Neural cell (in vitro differentiated cells): Measurements from ENCODE around the gene RFTN1. TPM values are rescaled to one million over a fixed set of nuclear protein-coding genes. Genes with fewer than 3 reads are reported as not detected.

ENCODE experiments used
- H2AFZ ChIP-seq: fragments of 200-600, 300-800 bp; sonication (generic), shearing (Covaris generic); 2 replicates; pipeline ENCODE4 v1.6.0; 2014; ENCODE audit warnings: low read depth, mild to moderate bottlenecking, antibody characterized with exemption, low read length, moderate library complexity
- H3F3A ChIP-seq: fragments of 200-600 bp; shearing (Covaris generic); 2 replicates; pipeline ENCODE4 v1.6.1; 2016; ENCODE audit warnings: mild to moderate bottlenecking, moderate library complexity, mixed read lengths, antibody characterized with exemption, low read length; ENCODE audit not compliant: insufficient read depth, poor library complexity, severe bottlenecking
- H3K27ac ChIP-seq: fragments of 200-600, 300-800 bp; sonication (generic), shearing (Covaris generic); 2 replicates; pipeline ENCODE4 v1.5.1; 2014; ENCODE audit warnings: mild to moderate bottlenecking, low read length, moderate library complexity
- H3K27me3 ChIP-seq: fragments of 300-800, 200-600 bp; sonication (generic), shearing (Covaris generic); 2 replicates; pipeline ENCODE4 v1.6.0; 2014; ENCODE audit warnings: mild to moderate bottlenecking, low read depth, low read length, moderate library complexity; ENCODE audit not compliant: insufficient read depth
- H3K36me3 ChIP-seq: fragments of 300-800, 200-600 bp; sonication (generic), shearing (Covaris generic); 2 replicates; pipeline ENCODE4 v1.5.1; 2014; ENCODE audit warnings: mild to moderate bottlenecking, antibody characterized with exemption, low read length, moderate library complexity; ENCODE audit not compliant: insufficient read depth
- H3K4me2 ChIP-seq: fragments of 300-800, 200-600 bp; sonication (generic), shearing (Covaris generic); 2 replicates; pipeline ENCODE4 v1.6.0; 2014; ENCODE audit warnings: mild to moderate bottlenecking, low read length
- H3K4me3 ChIP-seq: fragments of 300-800, 200-600 bp; sonication (generic), shearing (Covaris generic); 2 replicates; pipeline ENCODE4 v1.5.1; 2014; ENCODE audit warnings: mild to moderate bottlenecking, low read length, moderate library complexity
- H3K79me2 ChIP-seq: fragments of 200-600 bp; shearing (Covaris generic); replicated peaks from 2 replicates; pipeline ENCODE4 v1.6.0; 2014; ENCODE audit warnings: mild to moderate bottlenecking, low read length, moderate library complexity; ENCODE audit not compliant: insufficient read depth
- H3K9ac ChIP-seq: fragments of 300-800, 200-600 bp; sonication (generic), shearing (Covaris generic); 2 replicates; pipeline ENCODE4 v1.6.1; 2016; ENCODE audit warnings: mild to moderate bottlenecking, low read length, mixed read lengths
- H3K9me2 ChIP-seq: fragments of 200-600 bp; shearing (Covaris generic); 2 replicates; pipeline ENCODE4 v1.6.1; 2016; ENCODE audit warnings: mild to moderate bottlenecking, low read length, mixed read lengths; ENCODE audit not compliant: insufficient read depth
- H3K9me3 ChIP-seq: fragments of 200-600, 300-800 bp; sonication (generic), shearing (Covaris generic); 2 replicates; pipeline ENCODE4 v1.6.1; 2016; ENCODE audit warnings: mild to moderate bottlenecking, mixed run types, low read length, moderate library complexity, mixed read lengths
- H4K20me1 ChIP-seq: fragments of 200-600 bp; shearing (Covaris generic); 2 replicates; pipeline ENCODE4 v1.6.1; 2016; ENCODE audit warnings: mild to moderate bottlenecking, mixed run types; ENCODE audit not compliant: insufficient read depth
- EP300 ChIP-seq: fragments of 450-650 bp; conservative IDR thresholded peaks from 2 replicates; pipeline ENCODE4 v1.6.1; 2014; ENCODE audit warnings: antibody characterized with exemption, mild to moderate bottlenecking, moderate library complexity; ENCODE audit not compliant: poor library complexity, severe bottlenecking
- EZH2 ChIP-seq: fragments of 200-600, 300-800 bp; shearing (Covaris generic), sonication (generic); IDR thresholded peaks from 2 replicates; pipeline ENCODE4 v1.6.1; 2014; ENCODE audit warnings: antibody characterized with exemption, low read length, borderline replicate concordance, mild to moderate bottlenecking; ENCODE audit not compliant: insufficient read depth, poor library complexity, severe bottlenecking
- MXI1 ChIP-seq: fragments of 450-650 bp; conservative IDR thresholded peaks from 2 replicates; pipeline ENCODE4 v1.6.1; 2014; ENCODE audit warnings: antibody characterized with exemption, mild to moderate bottlenecking; ENCODE audit not compliant: poor library complexity, severe bottlenecking
- POLR2AphosphoS5 ChIP-seq: IDR thresholded peaks from 2 replicates; pipeline ENCODE4 v1.6.1; 2012
- RAD21 ChIP-seq: fragments of 450-650 bp; conservative IDR thresholded peaks from 2 replicates; pipeline ENCODE4 v1.6.1; 2014; ENCODE audit warnings: antibody characterized with exemption, mild to moderate bottlenecking, moderate library complexity
- SMC3 ChIP-seq: fragments of 450-650 bp; conservative IDR thresholded peaks from 2 replicates; pipeline ENCODE4 v1.6.1; 2014; ENCODE audit warnings: antibody characterized with exemption, mild to moderate bottlenecking, moderate library complexity; ENCODE audit not compliant: poor library complexity
- TAF1 ChIP-seq: IDR thresholded peaks from 2 replicates; pipeline ENCODE4 v1.6.1; 2012; ENCODE audit warnings: low read depth
- polyA plus RNA-seq: library from polyadenylated mRNA; depleted of rRNA; stranded (reverse); fragments of >200 nt; gene quantifications from 2 replicates; pipeline ENCODE4 v1.2.3, GENCODE V29; 2014
- TF ChIP-seq, protein P1 (sequence below): IDR thresholded peaks from 2 replicates; pipeline ENCODE4 v1.6.1; 2012; ENCODE audit warnings: borderline replicate concordance
- TF ChIP-seq, protein P2 (sequence below): fragments of 450-650 bp; IDR thresholded peaks from 2 replicates; pipeline ENCODE4 v1.5.1; 2014; ENCODE audit warnings: antibody characterized with exemption, mild to moderate bottlenecking, moderate library complexity; ENCODE audit not compliant: poor library complexity, severe bottlenecking

Gene RFTN1
- polyA plus RNA-seq, 1 donor from 2014 or later = 36.8 TPM

DNA sequence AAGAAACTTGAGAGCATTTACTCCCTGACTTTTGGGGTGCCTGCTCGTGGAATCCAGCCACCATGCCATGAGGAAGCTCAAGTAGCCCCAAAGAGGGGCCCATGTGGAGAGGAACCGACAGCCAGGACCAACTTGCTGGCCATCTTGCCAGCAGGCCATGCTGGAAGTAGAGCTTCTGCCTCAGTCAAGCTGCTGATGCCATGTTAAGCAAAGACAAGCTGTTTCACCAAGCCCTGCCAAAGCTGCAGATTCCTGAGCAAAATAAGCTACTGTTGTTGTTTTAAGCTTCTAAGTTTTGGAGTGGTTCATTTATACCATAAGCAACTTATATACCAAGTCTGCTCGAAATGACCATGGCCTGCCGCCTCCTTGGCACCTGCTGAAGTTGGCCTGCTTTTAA lies 14.1 kb downstream of the RFTN1 start:
- H3K27ac ChIP-seq = no peak overlapping the region
- no peaks in the 10 kb centered on the region for H3F3A ChIP-seq
- H3K79me2 ChIP-seq = no peaks in the 10 kb centered on the region
- no peaks in the 10 kb centered on the region for H3K36me3 ChIP-seq
- H2AFZ ChIP-seq = no peak overlapping the region
- H3K9me3 ChIP-seq = no peaks in the 10 kb centered on the region
- H3K9me2 ChIP-seq = no peaks in the 10 kb centered on the region
- H4K20me1 ChIP-seq = no peaks in the 10 kb centered on the region
- TF ChIP-seq MXI1 (no peak), RAD21 (no peak), POLR2AphosphoS5 (no peak), EZH2 (no peak), TAF1 (no peak), EP300 (no peak), SMC3 (no peak)
- TF ChIP-seq, protein P1, sequence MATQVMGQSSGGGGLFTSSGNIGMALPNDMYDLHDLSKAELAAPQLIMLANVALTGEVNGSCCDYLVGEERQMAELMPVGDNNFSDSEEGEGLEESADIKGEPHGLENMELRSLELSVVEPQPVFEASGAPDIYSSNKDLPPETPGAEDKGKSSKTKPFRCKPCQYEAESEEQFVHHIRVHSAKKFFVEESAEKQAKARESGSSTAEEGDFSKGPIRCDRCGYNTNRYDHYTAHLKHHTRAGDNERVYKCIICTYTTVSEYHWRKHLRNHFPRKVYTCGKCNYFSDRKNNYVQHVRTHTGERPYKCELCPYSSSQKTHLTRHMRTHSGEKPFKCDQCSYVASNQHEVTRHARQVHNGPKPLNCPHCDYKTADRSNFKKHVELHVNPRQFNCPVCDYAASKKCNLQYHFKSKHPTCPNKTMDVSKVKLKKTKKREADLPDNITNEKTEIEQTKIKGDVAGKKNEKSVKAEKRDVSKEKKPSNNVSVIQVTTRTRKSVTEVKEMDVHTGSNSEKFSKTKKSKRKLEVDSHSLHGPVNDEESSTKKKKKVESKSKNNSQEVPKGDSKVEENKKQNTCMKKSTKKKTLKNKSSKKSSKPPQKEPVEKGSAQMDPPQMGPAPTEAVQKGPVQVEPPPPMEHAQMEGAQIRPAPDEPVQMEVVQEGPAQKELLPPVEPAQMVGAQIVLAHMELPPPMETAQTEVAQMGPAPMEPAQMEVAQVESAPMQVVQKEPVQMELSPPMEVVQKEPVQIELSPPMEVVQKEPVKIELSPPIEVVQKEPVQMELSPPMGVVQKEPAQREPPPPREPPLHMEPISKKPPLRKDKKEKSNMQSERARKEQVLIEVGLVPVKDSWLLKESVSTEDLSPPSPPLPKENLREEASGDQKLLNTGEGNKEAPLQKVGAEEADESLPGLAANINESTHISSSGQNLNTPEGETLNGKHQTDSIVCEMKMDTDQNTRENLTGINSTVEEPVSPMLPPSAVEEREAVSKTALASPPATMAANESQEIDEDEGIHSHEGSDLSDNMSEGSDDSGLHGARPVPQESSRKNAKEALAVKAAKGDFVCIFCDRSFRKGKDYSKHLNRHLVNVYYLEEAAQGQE = no peak
- TF ChIP-seq, protein P2, sequence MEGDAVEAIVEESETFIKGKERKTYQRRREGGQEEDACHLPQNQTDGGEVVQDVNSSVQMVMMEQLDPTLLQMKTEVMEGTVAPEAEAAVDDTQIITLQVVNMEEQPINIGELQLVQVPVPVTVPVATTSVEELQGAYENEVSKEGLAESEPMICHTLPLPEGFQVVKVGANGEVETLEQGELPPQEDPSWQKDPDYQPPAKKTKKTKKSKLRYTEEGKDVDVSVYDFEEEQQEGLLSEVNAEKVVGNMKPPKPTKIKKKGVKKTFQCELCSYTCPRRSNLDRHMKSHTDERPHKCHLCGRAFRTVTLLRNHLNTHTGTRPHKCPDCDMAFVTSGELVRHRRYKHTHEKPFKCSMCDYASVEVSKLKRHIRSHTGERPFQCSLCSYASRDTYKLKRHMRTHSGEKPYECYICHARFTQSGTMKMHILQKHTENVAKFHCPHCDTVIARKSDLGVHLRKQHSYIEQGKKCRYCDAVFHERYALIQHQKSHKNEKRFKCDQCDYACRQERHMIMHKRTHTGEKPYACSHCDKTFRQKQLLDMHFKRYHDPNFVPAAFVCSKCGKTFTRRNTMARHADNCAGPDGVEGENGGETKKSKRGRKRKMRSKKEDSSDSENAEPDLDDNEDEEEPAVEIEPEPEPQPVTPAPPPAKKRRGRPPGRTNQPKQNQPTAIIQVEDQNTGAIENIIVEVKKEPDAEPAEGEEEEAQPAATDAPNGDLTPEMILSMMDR = no peak
- H3K9ac ChIP-seq = no peak overlapping the region
- no peak overlapping the region for H3K4me3 ChIP-seq
- no peaks in the 10 kb centered on the region for H3K27me3 ChIP-seq
- H3K4me2 ChIP-seq = no peak overlapping the region

DNA sequence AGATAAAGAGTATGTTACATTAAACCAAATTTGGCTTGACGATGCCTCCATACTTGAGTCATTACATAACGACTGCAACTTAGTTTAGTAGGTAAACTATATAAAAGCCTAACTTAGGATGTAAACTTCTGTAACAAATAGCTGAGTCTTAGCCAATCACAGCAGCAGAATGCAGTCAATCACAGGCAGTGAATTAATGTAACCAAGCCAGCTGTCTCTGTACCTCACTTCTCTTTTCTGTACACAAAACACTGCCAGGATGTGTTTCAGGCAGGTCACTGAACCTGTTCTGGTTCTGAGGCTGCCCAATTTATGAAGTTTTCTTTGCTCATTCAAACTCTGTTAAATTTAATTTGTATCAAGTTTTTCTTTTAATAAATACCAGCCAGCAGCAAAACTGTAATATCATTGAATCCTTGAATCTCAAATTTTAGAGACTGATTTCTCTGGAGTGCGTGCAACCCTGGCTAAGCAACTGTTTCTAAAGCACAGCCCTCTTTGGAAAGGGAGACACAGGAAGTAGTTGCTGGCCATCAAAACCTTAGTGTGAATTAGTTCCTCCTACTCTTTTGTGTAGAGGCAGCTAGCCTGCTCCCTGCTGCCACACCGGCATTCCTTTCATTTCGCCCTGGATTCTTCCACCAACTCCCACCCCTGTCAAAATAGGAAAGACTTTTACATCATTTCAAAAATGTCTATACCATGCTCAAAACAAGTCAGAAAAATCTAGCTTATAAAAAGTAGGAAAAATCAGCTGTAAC lies 15.2 kb downstream of the RFTN1 start:
- Histone ChIP-seq H2AFZ (no peak overlapping the region), H3K79me2 (no peaks in the 10 kb centered on the region), H3K27me3 (no peaks in the 10 kb centered on the region), H3K9me2 (no peaks in the 10 kb centered on the region), H3K4me2 (no peak overlapping the region), H3F3A (no peaks in the 10 kb centered on the region), H3K4me3 (no peak overlapping the region), H4K20me1 (no peaks in the 10 kb centered on the region), H3K9ac (no peak overlapping the region), H3K36me3 (no peaks in the 10 kb centered on the region), H3K9me3 (no peaks in the 10 kb centered on the region), H3K27ac (no peak overlapping the region)
- no peak for TF ChIP-seq RAD21
- TF ChIP-seq SMC3 = no peak
- TF ChIP-seq MXI1 = no peak
- TF ChIP-seq, protein P2 = no peak
- TF ChIP-seq, protein P1 = no peak
- no peak for TF ChIP-seq POLR2AphosphoS5
- no peak for TF ChIP-seq TAF1
- no peak for TF ChIP-seq EZH2
- no peak for TF ChIP-seq EP300
